Aorta (tissue), 5 donors: ENCODE results near the gene MGAT5B. TPM values are rescaled to one million over a fixed set of nuclear protein-coding genes. Genes with fewer than 3 reads are reported as not detected.

Source experiments
- ATAC-seq: fragments of 200-7000 bp; cut with Tn5 transposase; one replicate; pipeline ENCODE4 v1.9.1; 2022; ENCODE audit warnings: moderate library complexity; ENCODE audit not compliant: low FRiP score
- DNase-seq, 2 donors: peaks; one replicate each; pipeline ENCODE4 v3.0.0-alpha.2; 2020
- H3K27ac ChIP-seq, 2 donors: one replicate each; pipeline ENCODE4 v1.5.1; 2013; ENCODE audit warnings: low read length in 2 of 2, mild to moderate bottlenecking in 2 of 2, moderate library complexity in 2 of 2, control low read depth in 1 of 2, inconsistent platforms in 1 of 2, low read depth in 1 of 2
- H3K27me3 ChIP-seq, 2 donors: one replicate each; pipeline ENCODE4 v1.6.1; 2013; ENCODE audit warnings: control low read depth in 1 of 2, low read length in 1 of 2, mild to moderate bottlenecking in 1 of 2, moderate library complexity in 1 of 2; ENCODE audit not compliant: insufficient read depth in 2 of 2, control insufficient read depth in 1 of 2
- H3K36me3 ChIP-seq, 2 donors: one replicate each; pipeline ENCODE4 v1.6.1; 2013; ENCODE audit warnings: control low read depth in 1 of 2, low read length in 1 of 2, mild to moderate bottlenecking in 1 of 2; ENCODE audit not compliant: insufficient read depth in 2 of 2, control insufficient read depth in 1 of 2
- H3K4me1 ChIP-seq, 2 donors: one replicate each; pipeline ENCODE4 v1.6.1; 2013; ENCODE audit warnings: low read length in 2 of 2, control low read depth in 1 of 2, mild to moderate bottlenecking in 1 of 2, moderate library complexity in 1 of 2; ENCODE audit not compliant: insufficient read depth in 2 of 2, control insufficient read depth in 1 of 2
- H3K4me3 ChIP-seq, 2 donors: one replicate each; pipeline ENCODE4 v1.5.1; 2013; ENCODE audit warnings: low read length in 2 of 2, control low read depth in 1 of 2, mild to moderate bottlenecking in 1 of 2
- H3K9me3 ChIP-seq: one replicate; pipeline ENCODE4 v1.6.1; 2013; ENCODE audit warnings: mild to moderate bottlenecking, low read length; ENCODE audit not compliant: control insufficient read depth
- WGBS, 2 donors: extraction: QIAGEN DNeasy Blood & Tissue Kit; methylation state at CpG; one replicate each; pipeline ENCODE4 v1.1.7; 2013; 5-methylcytosine and 5-hydroxymethylcytosine counted together
- intact Hi-C, 2 donors: fragments of 100-400 bp; cut with DNase I; formaldehyde crosslinking; loops; one replicate each; pipeline versions ENCODE4 v1.14.2 to v1.15.0; 2022
- polyA plus RNA-seq, 2 donors: library from polyadenylated mRNA; stranded (reverse); fragments of 200-250 nt; gene quantifications; one replicate each; pipeline ENCODE4 v1.2.3, GENCODE V29; 2013
- total RNA-seq, 2 donors: library from RNA; stranded (reverse); fragmentation: NEBNext Ultra II Directional; extraction: Animal tissue kit (Norgen Biotek cat#: 25700); gene quantifications; one replicate each; pipeline ENCODE4 v1.2.1, GENCODE V29; 2021
- donor health status: healthy with polysubstance abuse.
- donor health status: Bipolar disorder and iron deficiency.
- donor health status: DM: no; HTN: no; CAD: no.
- donor health status: DM: no; HTN: no; CAD: no.
- donor health status: DM: yes; HTN: yes; CAD: no.

The MGAT5B gene
- total and polyA plus RNA-seq, 4 donors, result 0.51 to 0.55 TPM; not detected in 2

DNA sequence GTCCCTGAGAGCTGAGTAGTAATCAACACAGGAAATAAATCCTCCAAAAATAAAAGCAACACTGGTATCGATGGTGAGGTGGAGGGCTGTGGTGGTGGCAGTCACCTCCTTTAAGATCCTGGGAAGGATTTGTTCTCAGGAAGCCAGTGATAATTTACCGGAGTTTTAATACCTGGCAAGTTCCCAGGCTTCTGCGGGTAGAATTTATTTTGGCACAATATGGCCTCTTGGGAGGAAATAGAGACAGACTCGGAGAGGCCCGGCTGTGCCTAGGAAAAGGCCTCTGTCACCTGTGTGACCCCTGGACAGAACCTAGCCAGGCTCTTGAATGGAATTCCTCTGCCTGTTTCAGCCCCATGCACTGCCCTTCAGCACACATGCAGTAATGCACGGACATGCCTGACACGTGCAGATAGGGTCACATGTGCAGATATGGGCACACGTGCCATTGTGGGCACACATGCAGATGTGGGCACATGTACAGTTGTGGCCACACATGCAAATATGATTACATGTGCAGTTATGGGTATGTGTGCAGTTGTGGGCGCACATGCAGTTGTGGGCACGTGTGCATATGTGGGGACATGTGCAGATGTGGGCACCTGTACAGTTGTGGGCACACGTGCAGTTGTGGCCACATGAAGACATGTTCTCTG lies 33.5 kb downstream of the MGAT5B start:
- Histone ChIP-seq H3K4me3 (no peak overlapping the region), H3K4me1 (no peaks in the 10 kb centered on the region), H3K36me3 (no peaks in the 10 kb centered on the region), H3K27me3 (no peaks in the 10 kb centered on the region), H3K9me3 (no peaks in the 10 kb centered on the region), H3K27ac (no peak overlapping the region)
- 38 to 48% methylated on average over 11 of the region's 11 CpGs for WGBS, 2 donors
- intact Hi-C loops, result no loop called here
- ATAC-seq (no peak), DNase-seq (no peak)

DNA sequence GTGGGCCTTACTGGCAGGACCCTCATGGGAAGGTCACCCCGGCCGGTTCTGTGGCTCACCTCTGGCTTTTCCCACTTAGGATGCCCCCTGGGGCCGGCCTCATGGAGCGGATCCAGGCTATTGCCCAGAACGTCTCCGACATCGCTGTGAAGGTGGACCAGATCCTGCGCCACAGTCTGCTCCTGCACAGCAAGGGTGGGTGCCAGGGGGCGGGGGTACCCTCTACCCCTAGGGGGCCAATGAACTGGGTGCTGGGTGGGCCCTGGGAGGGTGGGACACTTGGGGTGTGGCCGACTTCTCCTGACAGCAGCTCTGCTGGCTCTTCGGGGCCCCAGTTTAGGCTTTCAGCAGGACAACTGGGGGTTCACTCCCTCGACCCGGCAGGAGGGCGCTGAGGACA lies 34.3 kb downstream of the MGAT5B start:
- no peak overlapping the region for H3K27ac ChIP-seq
- DNase-seq (no peak), ATAC-seq (no peak)
- WGBS, 2 donors, result 92% methylated on average over 14 of the region's 14 CpGs
- H3K27me3 ChIP-seq, result no peaks in the 10 kb centered on the region
- intact Hi-C loops, result no loop called here
- H3K9me3 ChIP-seq, result no peaks in the 10 kb centered on the region
- no peaks in the 10 kb centered on the region for H3K36me3 ChIP-seq
- H3K4me1 ChIP-seq, result no peaks in the 10 kb centered on the region
- H3K4me3 ChIP-seq, result no peak overlapping the region

DNA sequence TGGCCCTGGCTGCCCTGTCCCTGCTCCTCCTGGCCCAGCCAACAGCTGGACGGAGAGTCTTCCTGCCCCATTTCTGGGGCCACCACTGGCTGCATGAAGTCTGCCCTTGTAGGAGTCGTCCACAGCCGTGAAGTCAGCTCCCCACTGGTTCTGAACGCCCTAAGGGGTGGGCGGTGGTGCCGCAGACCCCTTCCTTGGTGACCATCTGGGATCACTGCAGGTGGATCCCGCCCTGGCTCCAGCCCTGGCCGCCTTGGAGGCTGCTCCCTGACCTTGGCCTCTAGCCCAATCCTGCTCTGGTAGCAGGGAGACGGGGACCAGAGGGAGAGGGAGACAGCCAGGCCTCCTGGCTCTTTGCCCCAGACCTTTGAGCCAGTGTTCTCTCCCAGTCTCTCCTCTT lies 35.4 kb downstream of the MGAT5B start:
- Histone ChIP-seq H3K4me3 (no peak overlapping the region), H3K9me3 (no peaks in the 10 kb centered on the region), H3K4me1 (no peaks in the 10 kb centered on the region), H3K27me3 (no peaks in the 10 kb centered on the region), H3K27ac (no peak overlapping the region), H3K36me3 (no peaks in the 10 kb centered on the region)
- DNase-seq (peak in 1 of 2 donors; percentile 60), ATAC-seq (no peak)
- intact Hi-C loops, result no loop called here
- 71 to 75% methylated on average over 9 of the region's 9 CpGs for WGBS, 2 donors

DNA sequence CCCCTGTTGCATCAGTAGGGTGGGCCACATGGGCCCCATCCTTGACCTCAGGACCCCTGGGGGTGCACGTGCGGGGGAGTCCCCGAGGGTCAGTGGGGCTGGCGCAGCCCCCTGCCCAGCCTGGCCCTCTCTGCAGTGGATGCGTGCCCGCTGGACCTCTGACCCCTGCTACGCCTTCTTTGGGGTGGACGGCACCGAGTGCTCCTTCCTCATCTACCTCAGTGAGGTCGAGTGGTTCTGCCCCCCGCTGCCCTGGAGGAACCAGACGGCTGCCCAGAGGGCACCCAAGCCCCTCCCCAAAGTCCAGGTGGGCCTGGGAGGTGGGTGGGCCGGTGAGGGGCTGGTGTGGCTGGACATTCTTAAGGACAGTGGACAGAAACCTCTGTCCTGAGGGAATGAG lies 35.9 kb downstream of the MGAT5B start:
- DNase-seq, result no peak
- no peaks in the 10 kb centered on the region for H3K9me3 ChIP-seq
- intact Hi-C loops, result no loop called here
- H3K27me3 ChIP-seq, result no peaks in the 10 kb centered on the region
- 87 to 92% methylated on average over 13 of the region's 13 CpGs for WGBS, 2 donors
- ATAC-seq, result no peak
- H3K36me3 ChIP-seq, result no peaks in the 10 kb centered on the region
- H3K4me3 ChIP-seq, result no peak overlapping the region
- H3K27ac ChIP-seq, result no peak overlapping the region
- no peaks in the 10 kb centered on the region for H3K4me1 ChIP-seq

DNA sequence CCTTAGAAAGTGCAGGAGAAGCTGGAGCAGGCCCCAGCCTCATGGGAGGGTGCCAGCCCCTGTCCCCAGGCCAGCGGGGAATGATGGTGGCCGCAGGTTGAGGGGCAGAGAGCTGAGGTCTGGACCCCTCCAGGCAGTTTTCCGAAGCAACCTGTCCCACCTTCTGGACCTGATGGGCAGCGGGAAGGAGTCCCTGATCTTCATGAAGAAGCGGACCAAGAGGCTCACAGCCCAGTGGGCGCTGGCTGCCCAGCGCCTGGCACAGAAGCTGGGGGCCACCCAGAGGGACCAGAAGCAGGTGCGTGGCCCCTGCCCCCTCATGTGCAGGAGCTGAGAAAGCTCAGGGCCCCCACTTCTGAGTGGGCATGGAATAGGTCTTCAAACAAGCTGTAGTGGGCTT lies 36.8 kb downstream of the MGAT5B start:
- Histone ChIP-seq H3K27ac (no peak overlapping the region), H3K36me3 (no peaks in the 10 kb centered on the region), H3K4me1 (no peaks in the 10 kb centered on the region), H3K9me3 (no peaks in the 10 kb centered on the region), H3K27me3 (no peaks in the 10 kb centered on the region), H3K4me3 (no peak overlapping the region)
- intact Hi-C loops, result no loop called here
- 91 to 96% methylated on average over 8 of the region's 8 CpGs for WGBS, 2 donors
- ATAC-seq (no peak), DNase-seq (no peak)

DNA sequence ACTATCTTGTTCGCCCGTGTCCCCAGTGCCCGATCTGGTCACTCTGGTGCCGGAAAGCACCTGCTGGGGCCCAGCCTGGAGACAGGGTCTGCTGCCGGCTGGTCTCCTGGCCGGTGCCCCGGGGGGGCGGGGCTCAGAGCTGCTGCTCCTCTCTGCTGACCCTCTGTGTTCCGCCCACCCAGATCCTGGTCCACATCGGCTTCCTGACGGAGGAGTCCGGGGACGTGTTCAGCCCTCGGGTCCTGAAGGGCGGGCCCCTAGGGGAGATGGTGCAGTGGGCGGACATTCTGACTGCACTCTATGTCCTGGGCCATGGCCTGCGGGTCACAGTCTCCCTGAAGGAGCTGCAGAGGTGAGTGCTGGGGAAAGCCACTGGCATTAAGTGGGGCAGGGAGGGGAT lies 37.6 kb downstream of the MGAT5B start:
- Histone ChIP-seq H3K27me3 (no peaks in the 10 kb centered on the region), H3K9me3 (no peaks in the 10 kb centered on the region), H3K4me3 (no peak overlapping the region), H3K4me1 (no peaks in the 10 kb centered on the region), H3K36me3 (no peaks in the 10 kb centered on the region), H3K27ac (no peak overlapping the region)
- DNase-seq (no peak), ATAC-seq (no peak)
- intact Hi-C loops, result no loop called here
- WGBS, 2 donors, result 43 to 63% methylated on average over 17 of the region's 17 CpGs

DNA sequence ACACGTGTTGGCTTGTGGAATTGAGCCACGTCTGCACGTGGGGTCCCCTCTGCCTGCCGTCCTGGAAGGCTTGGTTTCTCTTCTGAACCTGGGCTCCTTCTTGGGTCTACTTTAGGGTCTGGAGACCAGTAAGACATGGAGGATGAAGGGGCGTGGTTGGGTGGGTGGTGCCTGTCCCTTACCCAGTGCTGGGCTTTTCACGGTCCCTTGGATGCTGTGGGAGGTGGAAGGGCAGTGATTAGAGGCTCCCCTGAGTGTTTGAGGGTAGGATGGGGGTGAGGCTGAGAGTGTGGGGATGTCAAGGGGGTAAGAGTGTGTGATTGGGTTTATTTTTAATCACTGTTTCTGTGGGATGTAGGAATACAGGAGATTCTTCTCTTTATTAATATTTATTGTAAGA lies 38.3 kb downstream of the MGAT5B start:
- intact Hi-C loops, result no loop called here
- Histone ChIP-seq H3K27ac (no peak overlapping the region), H3K4me3 (no peak overlapping the region), H3K9me3 (no peaks in the 10 kb centered on the region), H3K4me1 (no peaks in the 10 kb centered on the region), H3K36me3 (no peaks in the 10 kb centered on the region), H3K27me3 (no peaks in the 10 kb centered on the region)
- DNase-seq, result no peak
- WGBS, 2 donors, result 40 to 44% methylated on average over 6 of the region's 6 CpGs
- no peak for ATAC-seq

DNA sequence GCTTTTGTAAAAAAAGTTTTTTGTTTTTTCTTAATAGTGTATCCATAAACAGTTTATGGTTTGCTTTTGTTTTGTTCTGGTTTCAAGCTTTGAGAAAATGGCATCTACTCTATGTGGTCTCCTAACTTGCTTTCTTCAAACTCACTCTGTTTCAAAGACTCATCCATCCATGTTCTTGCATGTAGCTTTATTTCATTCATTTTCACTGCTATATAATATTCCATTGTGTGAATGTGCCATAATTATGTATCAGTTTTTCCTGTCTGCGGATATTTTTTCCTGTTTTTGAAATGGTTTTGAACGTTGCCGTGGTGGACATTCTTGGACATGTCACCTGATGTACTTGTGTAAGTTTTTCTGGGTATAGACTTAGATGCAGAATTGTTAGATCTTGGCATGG lies 39.1 kb downstream of the MGAT5B start:
- Histone ChIP-seq H3K27ac (no peak overlapping the region), H3K4me3 (no peak overlapping the region), H3K4me1 (no peaks in the 10 kb centered on the region), H3K27me3 (no peaks in the 10 kb centered on the region), H3K9me3 (no peaks in the 10 kb centered on the region), H3K36me3 (no peaks in the 10 kb centered on the region)
- WGBS, 2 donors, result 88% methylated on average over 3 of the region's 3 CpGs
- ATAC-seq (no peak), DNase-seq (no peak)
- intact Hi-C loops, result no loop called here

DNA sequence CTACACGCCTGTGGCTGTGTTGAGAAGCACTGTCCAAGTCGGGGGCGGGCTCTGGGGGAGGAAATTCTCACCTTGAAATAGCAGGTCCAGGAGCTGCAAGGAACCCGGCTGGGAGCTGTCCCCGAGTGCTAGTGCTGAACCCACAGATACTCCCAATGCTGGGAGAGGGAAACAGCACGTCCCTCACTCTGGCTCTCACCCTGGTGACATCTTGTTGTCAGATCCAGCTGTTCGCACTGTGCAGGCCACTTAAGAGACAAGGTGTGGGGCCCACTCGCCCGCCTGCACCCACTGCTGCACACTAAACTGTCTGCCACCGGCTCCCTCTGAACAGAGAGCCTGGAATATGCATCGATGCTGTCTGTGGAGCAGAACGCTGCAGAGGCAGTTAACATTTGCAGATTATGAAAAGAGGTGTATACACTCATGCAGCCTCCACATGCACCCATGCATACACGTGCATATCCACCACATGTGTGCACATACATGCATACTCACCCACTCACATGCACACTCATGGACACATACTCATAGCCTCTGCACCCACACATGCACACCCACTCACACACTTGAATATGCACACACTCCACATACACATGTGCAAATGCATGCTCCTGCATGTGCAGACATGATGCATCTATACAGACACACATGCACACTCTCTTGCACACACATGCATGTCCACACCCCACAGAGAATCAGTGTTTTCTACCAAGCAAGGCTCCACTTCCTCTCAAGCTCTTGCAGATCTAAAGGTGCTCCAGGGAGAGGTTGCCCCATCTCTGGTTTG lies 42.0 kb downstream of the MGAT5B start:
- ATAC-seq (no peak), DNase-seq (no peak)
- Histone ChIP-seq H3K36me3 (no peaks in the 10 kb centered on the region), H3K4me3 (no peak overlapping the region), H3K9me3 (no peaks in the 10 kb centered on the region), H3K27me3 (no peaks in the 10 kb centered on the region), H3K27ac (no peak overlapping the region), H3K4me1 (no peaks in the 10 kb centered on the region)
- intact Hi-C loops, result no loop called here
- WGBS, 2 donors, result 23 to 26% methylated on average over 13 of the region's 13 CpGs
